Measurements from ENCODE around the gene STAMBP.

The STAMBP gene

DNA sequence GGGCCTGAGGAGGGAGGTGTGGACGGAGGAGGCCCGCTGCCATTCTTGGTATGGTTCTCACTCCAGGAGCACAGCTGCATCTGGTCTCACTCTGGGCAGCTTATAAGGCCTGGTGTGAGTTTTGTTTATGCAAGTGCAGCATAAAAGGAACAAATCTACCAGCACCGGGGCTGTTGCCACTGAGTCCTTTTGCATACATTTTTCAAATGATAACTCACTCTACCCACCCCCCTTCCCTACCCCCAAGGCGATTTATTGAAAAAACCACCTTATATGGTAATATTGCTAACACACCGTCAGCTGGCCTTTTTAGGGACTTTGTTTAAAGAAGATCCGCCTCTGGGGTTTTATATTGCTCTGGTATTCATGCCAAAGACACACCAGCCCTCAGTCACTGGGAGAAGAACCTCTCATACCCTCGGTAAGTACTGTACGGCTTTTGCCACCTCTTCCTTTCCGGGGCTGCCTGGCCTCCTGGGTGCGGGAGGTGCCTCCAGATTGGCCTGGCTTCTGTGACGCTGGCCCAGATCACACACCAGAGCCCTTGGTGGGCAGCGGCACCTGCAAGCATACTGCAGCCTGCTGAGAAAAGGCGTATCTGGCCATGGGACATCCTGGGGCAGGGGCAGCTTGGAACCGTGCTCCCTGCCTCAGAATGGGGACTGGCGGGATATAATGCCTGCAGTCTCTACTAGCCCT lies 64.0 kb downstream of the STAMBP start, which contains the start of gene ACTG2:
Gene ACTG2 (plus strand): TSS at position 378 of the 699 bp plus-strand sequence. CDS start 8,304 bp downstream, outside the sequence.
- DNase-seq (ENCODE audit: extremely low read depth, low read depth): no peak
- TF ChIP-seq, protein P1, sequence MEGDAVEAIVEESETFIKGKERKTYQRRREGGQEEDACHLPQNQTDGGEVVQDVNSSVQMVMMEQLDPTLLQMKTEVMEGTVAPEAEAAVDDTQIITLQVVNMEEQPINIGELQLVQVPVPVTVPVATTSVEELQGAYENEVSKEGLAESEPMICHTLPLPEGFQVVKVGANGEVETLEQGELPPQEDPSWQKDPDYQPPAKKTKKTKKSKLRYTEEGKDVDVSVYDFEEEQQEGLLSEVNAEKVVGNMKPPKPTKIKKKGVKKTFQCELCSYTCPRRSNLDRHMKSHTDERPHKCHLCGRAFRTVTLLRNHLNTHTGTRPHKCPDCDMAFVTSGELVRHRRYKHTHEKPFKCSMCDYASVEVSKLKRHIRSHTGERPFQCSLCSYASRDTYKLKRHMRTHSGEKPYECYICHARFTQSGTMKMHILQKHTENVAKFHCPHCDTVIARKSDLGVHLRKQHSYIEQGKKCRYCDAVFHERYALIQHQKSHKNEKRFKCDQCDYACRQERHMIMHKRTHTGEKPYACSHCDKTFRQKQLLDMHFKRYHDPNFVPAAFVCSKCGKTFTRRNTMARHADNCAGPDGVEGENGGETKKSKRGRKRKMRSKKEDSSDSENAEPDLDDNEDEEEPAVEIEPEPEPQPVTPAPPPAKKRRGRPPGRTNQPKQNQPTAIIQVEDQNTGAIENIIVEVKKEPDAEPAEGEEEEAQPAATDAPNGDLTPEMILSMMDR (IDR thresholded peaks at IDR 0.05; ENCODE audit: low read depth, low read length, missing control alignments): no peak
- H3K4me3 ChIP-seq (replicated peaks; ENCODE audit: low read depth, low read length): no peak within 1 kb of the TSS

DNA sequence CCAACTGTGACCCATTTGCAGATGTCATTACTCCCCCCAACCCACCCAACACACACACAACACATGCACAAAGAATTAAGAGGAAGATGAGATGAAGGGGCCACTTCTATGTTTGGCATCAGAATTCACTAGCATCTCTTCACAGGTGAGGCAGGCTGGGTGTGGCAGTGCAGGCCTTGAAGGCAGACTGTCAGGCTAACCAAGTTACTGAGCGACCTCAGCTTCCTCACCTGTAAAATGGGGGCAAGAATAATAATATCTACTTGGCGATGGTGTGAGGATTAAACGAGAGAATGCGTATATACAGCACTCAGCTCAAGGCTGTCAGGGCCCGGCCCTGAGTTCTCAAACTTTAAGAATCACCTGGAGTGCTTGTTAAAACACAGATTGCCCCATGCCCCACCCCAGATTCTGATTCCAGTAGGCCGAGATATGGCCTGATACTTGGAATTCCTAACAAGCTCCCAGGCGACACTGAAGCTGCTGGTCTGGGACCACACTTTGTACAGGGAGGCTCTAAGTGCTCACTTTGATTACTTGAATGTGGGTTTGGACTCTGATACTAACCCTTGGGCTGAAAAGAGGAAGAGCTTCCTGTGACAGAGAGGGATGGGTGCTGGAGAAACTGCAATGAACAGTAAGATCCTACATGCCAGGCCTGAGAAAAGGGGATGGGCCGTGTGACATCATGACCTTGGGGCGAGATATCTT lies 65.2 kb downstream of the STAMBP start:
- TF ChIP-seq, protein P1 (IDR thresholded peaks at IDR 0.05; ENCODE audit: low read depth, low read length, missing control alignments): no peak
- no peak for DNase-seq (ENCODE audit: extremely low read depth, low read depth)
- H3K4me3 ChIP-seq (replicated peaks; ENCODE audit: low read depth, low read length): no peak overlapping the region

DNA sequence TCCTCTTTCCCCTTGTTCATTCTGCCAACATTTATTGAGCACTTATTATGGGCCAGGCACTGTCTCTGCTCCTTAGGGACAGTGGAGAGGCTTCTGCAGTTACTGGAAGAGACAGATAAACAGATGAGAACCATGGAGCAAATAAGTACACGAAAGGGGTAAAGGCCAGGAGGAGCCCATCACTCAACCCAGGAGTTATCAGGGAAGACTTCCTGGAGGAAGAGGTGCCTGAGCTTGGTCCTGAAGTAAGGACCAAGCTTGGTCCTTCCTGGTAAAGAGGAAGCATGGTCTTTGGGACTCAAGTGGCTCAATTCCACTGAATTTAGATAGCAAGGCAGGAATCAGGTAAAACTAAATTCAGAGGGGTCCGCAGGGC lies 65.7 kb downstream of the STAMBP start:
- no peak for DNase-seq (ENCODE audit: extremely low read depth, low read depth)
- no peak overlapping the region for H3K4me3 ChIP-seq (replicated peaks; ENCODE audit: low read depth, low read length)
- TF ChIP-seq, protein P1 (IDR thresholded peaks at IDR 0.05; ENCODE audit: low read depth, low read length, missing control alignments): no peak

DNA sequence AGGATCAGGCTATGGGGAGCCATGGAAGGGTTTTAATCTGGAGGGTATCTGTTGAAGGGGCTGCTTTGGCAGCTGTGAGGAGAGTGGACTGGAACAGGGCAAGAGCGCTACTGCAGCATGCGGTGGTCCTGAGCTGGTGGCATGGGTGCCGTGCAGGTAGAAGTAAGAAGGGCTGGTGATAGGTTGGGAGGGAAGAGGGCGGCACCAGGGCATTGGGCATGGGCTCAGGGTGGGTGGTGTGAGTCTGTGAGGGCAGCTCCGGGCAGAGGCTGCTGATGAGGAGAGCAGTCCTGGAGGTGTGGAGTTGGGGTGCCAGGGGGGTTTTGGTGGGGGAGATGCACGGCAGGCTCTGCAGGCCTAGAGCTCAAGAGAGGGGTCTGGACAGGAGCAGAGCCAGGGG lies 66.1 kb downstream of the STAMBP start:
- no peak for DNase-seq (ENCODE audit: extremely low read depth, low read depth)
- TF ChIP-seq, protein P1 (IDR thresholded peaks at IDR 0.05; ENCODE audit: low read depth, low read length, missing control alignments): no peak
- no peak overlapping the region for H3K4me3 ChIP-seq (replicated peaks; ENCODE audit: low read depth, low read length)

DNA sequence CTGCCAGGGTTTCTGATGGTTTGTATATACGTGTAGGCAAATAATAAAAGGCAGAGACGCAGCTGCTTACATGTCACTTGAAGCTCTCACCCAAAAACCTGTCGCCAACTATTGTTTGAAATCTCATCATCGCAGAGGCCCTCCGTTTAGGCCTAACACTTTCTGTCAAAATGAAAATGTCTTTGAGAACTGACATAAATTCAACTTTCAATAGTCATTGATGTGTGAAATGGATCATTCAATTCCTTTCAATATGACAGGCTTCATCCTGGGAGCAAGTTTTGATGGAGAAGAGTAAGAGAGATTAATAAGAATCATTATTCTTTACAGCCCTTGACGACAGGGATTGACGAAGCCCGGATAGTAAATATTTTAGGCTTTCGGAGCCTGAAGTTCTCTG lies 66.7 kb downstream of the STAMBP start:
- TF ChIP-seq, protein P1 (IDR thresholded peaks at IDR 0.05; ENCODE audit: low read depth, low read length, missing control alignments): no peak
- DNase-seq (ENCODE audit: extremely low read depth, low read depth): no peak
- no peak overlapping the region for H3K4me3 ChIP-seq (replicated peaks; ENCODE audit: low read depth, low read length)

DNA sequence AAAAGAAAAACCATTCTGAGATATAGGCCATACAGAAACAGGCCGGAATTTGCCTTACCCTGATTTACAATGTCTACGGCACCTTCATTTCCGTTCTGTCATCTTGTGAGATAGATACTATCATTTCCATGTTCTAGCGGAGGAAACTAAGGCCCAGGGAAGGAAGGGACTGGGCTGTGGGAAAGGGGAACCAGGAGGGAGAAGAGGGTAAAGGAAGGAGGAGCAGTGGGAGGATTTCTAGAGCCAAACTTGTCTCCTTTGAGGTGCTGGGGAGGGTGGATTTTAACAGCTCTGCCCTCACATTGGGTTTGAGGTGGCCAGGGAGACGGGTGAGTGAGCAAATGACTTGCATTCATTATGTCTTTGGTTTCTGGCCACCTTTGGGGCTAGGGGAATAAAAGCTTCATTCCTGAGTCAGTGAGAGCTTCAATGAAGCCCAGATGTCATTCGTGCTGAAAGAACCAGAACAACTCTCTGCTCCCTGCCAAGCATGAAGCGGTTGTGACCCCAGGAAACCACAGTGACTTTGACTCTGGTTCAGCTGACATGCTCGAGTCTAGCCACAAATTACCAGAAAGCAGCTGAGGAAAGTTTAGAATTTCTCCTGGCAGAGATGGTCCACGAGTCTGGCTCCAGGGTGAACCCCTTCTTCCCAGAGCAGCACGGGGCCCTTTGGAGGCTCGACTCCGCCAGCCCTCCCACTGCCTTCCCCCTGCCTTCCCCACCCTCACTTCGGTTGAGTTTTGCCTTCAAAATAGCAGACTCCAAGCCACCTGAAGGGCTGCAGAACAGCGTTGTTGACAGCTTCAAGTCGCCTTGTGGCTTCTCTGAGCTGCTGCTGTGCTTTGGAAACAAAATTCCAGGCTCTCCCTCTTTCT lies 67.8 kb downstream of the STAMBP start:
- no peak overlapping the region for H3K4me3 ChIP-seq (replicated peaks; ENCODE audit: low read depth, low read length)
- TF ChIP-seq, protein P1 (IDR thresholded peaks at IDR 0.05; ENCODE audit: low read depth, low read length, missing control alignments): no peak
- peak; percentile 85 for DNase-seq (ENCODE audit: extremely low read depth, low read depth)

All from HFF-Myc (cell line).